Measurements from ENCODE around the gene RNF220.

DNA sequence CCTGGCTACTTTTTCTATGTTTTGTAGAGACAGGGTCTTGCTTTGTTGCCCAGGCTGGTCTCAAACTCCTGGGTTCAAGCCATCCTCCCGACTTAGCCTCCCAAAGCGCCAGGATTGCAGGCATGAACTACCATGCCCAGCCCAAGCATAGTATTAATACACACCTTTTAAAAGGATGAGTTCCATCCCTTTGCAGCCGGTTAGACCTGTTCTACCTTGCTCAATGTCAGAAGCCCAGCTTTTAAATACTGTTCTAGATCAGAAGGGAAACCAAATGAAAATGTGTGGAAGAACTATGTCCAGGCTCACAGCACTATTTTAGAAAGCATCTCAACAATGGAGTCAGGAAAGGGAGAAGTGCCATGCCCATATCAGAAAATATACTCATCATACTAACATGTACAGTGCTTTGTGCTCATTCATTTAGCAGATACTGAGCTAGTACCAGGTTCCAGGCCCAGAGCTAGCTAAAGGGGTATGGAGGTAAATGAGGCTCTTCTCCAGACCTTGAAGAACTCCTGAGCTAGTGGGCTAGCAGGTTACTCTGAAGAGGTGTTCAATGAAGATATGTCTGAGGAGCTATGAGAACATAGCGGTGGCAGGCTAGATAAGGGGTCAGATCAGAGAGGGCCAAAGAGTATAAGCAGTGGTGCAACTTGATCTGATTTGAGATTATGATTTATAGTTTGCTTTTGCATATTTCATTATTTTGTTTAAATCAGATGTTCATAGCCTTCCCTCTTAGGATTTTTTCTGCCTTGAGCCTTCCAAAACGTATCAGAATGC lies 78.2 kb downstream of the RNF220 start:
- no peak for TF ChIP-seq POLR2A (IDR thresholded peaks at IDR 0.05)
- TF ChIP-seq, protein P1, sequence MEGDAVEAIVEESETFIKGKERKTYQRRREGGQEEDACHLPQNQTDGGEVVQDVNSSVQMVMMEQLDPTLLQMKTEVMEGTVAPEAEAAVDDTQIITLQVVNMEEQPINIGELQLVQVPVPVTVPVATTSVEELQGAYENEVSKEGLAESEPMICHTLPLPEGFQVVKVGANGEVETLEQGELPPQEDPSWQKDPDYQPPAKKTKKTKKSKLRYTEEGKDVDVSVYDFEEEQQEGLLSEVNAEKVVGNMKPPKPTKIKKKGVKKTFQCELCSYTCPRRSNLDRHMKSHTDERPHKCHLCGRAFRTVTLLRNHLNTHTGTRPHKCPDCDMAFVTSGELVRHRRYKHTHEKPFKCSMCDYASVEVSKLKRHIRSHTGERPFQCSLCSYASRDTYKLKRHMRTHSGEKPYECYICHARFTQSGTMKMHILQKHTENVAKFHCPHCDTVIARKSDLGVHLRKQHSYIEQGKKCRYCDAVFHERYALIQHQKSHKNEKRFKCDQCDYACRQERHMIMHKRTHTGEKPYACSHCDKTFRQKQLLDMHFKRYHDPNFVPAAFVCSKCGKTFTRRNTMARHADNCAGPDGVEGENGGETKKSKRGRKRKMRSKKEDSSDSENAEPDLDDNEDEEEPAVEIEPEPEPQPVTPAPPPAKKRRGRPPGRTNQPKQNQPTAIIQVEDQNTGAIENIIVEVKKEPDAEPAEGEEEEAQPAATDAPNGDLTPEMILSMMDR (IDR thresholded peaks at IDR 0.05), result no peak

All from heart left ventricle (tissue), 13 donors.